A549 (cell line): ENCODE results near the gene GPI.

Experiments
- CEBPB ChIP-seq, 2 experiments: fragments of >200 bp in 1 of 2; sonication (Bioruptor Twin) in 1 of 2; formaldehyde crosslinking in 1 of 2; IDR thresholded peaks; 2 replicates each; pipeline ENCODE4 v1.6.1; 2012 to 2016
- JUN ChIP-seq, 2 experiments: fragments of >200 bp; sonication (Bioruptor Twin); formaldehyde crosslinking; IDR thresholded peaks; 2 replicates in 1 of 2; 3 replicates in 1 of 2; pipeline ENCODE4 v1.6.1; 2016 to 2017
- MAX ChIP-seq: IDR thresholded peaks from 2 replicates; pipeline ENCODE4 v1.6.1; 2012
- PHF8 ChIP-seq: fragments of 200-600 bp; sonication (generic); IDR thresholded peaks from 2 replicates; pipeline ENCODE4 v1.6.1; 2016; ENCODE audit warnings: low read depth, mild to moderate bottlenecking, antibody characterized with exemption, moderate library complexity, borderline replicate concordance
- POLR2A ChIP-seq: IDR thresholded peaks from 2 replicates; pipeline ENCODE4 v1.6.1; 2012; ENCODE audit warnings: mild to moderate bottlenecking, low read length
- RAD21 ChIP-seq, 2 experiments: fragments of >200 bp in 1 of 2; sonication (Bioruptor Twin) in 1 of 2; formaldehyde crosslinking in 1 of 2; IDR thresholded peaks in 1 of 2; conservative IDR thresholded peaks in 1 of 2; 2 replicates in 1 of 2; 3 replicates in 1 of 2; pipeline ENCODE4 v1.6.1; 2012 to 2018; ENCODE audit warnings: inconsistent platforms in 1 of 2
- RFX5 ChIP-seq: fragments of 450-650 bp; IDR thresholded peaks from 2 replicates; pipeline ENCODE4 v1.7.1; 2014; ENCODE audit warnings: antibody characterized with exemption, mild to moderate bottlenecking, moderate library complexity
- ZFP36 ChIP-seq: fragments of 450-650 bp; IDR thresholded peaks from 2 replicates; pipeline ENCODE4 v1.6.1; 2014; ENCODE audit warnings: borderline replicate concordance; ENCODE audit not compliant: partially characterized antibody
- TF ChIP-seq, protein P1 (sequence below): fragments of >200 bp; sonication (Bioruptor Twin); formaldehyde crosslinking; IDR thresholded peaks from 3 replicates; pipeline ENCODE4 v1.5.1; 2016
- TF ChIP-seq, protein P2 (sequence below): fragments of 200-600 bp; sonication (generic); IDR thresholded peaks from 2 replicates; pipeline ENCODE4 v1.6.1; 2016; ENCODE audit warnings: antibody characterized with exemption, mild to moderate bottlenecking, moderate library complexity

DNA sequence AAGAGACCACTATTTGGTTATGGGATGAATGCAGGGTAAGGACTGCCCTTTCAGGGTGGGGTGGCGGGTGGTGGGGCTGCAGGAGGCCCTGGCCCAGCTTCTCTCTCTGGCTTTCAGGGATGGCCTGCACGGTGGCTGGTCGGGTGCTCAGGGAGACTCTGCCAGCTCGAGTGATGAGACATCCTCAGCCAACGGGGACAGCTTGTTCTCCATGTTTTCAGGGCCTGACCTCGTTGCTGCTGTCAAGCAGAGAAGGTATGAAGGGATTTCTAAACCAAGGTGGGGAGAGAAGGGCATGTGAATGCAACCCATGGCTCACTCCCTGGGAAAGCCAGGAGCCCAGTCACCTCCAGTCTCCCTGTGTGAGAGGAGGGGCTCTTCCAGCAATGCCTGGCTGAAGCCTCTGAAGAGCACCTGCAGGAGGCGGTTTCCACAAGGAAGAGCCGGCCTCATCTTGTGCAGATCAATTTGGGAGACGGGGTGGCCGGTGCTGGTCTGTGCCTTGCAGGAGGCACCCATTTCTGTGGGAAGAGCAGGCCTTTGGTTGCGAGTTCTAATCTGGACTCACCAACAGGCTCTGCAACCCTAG is 16.0 kb upstream of the GPI start:
- TF ChIP-seq ZFP36, result no peak
- TF ChIP-seq, protein P1, sequence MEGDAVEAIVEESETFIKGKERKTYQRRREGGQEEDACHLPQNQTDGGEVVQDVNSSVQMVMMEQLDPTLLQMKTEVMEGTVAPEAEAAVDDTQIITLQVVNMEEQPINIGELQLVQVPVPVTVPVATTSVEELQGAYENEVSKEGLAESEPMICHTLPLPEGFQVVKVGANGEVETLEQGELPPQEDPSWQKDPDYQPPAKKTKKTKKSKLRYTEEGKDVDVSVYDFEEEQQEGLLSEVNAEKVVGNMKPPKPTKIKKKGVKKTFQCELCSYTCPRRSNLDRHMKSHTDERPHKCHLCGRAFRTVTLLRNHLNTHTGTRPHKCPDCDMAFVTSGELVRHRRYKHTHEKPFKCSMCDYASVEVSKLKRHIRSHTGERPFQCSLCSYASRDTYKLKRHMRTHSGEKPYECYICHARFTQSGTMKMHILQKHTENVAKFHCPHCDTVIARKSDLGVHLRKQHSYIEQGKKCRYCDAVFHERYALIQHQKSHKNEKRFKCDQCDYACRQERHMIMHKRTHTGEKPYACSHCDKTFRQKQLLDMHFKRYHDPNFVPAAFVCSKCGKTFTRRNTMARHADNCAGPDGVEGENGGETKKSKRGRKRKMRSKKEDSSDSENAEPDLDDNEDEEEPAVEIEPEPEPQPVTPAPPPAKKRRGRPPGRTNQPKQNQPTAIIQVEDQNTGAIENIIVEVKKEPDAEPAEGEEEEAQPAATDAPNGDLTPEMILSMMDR, result no peak
- no peak for TF ChIP-seq MAX
- no peak for TF ChIP-seq CEBPB (IDR thresholded peaks at IDR 0.05)
- TF ChIP-seq, protein P2, sequence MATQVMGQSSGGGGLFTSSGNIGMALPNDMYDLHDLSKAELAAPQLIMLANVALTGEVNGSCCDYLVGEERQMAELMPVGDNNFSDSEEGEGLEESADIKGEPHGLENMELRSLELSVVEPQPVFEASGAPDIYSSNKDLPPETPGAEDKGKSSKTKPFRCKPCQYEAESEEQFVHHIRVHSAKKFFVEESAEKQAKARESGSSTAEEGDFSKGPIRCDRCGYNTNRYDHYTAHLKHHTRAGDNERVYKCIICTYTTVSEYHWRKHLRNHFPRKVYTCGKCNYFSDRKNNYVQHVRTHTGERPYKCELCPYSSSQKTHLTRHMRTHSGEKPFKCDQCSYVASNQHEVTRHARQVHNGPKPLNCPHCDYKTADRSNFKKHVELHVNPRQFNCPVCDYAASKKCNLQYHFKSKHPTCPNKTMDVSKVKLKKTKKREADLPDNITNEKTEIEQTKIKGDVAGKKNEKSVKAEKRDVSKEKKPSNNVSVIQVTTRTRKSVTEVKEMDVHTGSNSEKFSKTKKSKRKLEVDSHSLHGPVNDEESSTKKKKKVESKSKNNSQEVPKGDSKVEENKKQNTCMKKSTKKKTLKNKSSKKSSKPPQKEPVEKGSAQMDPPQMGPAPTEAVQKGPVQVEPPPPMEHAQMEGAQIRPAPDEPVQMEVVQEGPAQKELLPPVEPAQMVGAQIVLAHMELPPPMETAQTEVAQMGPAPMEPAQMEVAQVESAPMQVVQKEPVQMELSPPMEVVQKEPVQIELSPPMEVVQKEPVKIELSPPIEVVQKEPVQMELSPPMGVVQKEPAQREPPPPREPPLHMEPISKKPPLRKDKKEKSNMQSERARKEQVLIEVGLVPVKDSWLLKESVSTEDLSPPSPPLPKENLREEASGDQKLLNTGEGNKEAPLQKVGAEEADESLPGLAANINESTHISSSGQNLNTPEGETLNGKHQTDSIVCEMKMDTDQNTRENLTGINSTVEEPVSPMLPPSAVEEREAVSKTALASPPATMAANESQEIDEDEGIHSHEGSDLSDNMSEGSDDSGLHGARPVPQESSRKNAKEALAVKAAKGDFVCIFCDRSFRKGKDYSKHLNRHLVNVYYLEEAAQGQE, result no peak
- TF ChIP-seq PHF8, result no peak
- no peak for TF ChIP-seq POLR2A
- no peak for TF ChIP-seq RAD21 (conservative IDR thresholded peaks at IDR 0.05 in 1 of 2, IDR thresholded peaks at IDR 0.05 in 1 of 2)
- TF ChIP-seq RFX5, result no peak
- no peak for TF ChIP-seq JUN (IDR thresholded peaks at IDR 0.05)
